OCI-LY1 (cell line): Measurements from ENCODE around the gene ANKHD1.

ENCODE experiments used
- H2AFZ ChIP-seq: fragments of 200-600 bp; sonication (generic), shearing (Covaris generic); 2 replicates; pipeline ENCODE4 v1.6.0; 2014; ENCODE audit warnings: antibody characterized with exemption, mild to moderate bottlenecking, low read length
- H3F3A ChIP-seq: fragments of 200-600 bp; sonication (generic), shearing (Covaris generic); 2 replicates; pipeline ENCODE4 v1.6.0; 2014; ENCODE audit warnings: mild to moderate bottlenecking, antibody characterized with exemption, low read length, moderate library complexity; ENCODE audit not compliant: insufficient read depth
- H3K27ac ChIP-seq: fragments of 200-600 bp; sonication (generic); 2 replicates; pipeline ENCODE4 v1.5.1; 2014; ENCODE audit warnings: low read length, mixed run types, mild to moderate bottlenecking, low read depth; ENCODE audit not compliant: poor library complexity, severe bottlenecking
- H3K27me3 ChIP-seq: fragments of 200-600 bp; sonication (generic); 2 replicates; pipeline ENCODE4 v1.6.0; 2014; ENCODE audit warnings: antibody characterized with exemption, mild to moderate bottlenecking, low read length, moderate library complexity; ENCODE audit not compliant: insufficient read depth
- H3K36me3 ChIP-seq: fragments of 200-600 bp; sonication (generic); 2 replicates; pipeline ENCODE4 v1.6.1; 2014; ENCODE audit warnings: mild to moderate bottlenecking, antibody characterized with exemption, low read length, moderate library complexity, mixed read lengths; ENCODE audit not compliant: insufficient read depth
- H3K4me1 ChIP-seq: fragments of 200-600 bp; sonication (generic); 2 replicates; pipeline ENCODE4 v1.5.1; 2014; ENCODE audit warnings: mild to moderate bottlenecking, low read length, moderate library complexity; ENCODE audit not compliant: insufficient read depth, severe bottlenecking
- H3K4me2 ChIP-seq: fragments of 200-600 bp; sonication (generic), shearing (Covaris generic); 2 replicates; pipeline ENCODE4 v1.6.1; 2014; ENCODE audit warnings: low read length
- H3K4me3 ChIP-seq: fragments of 200-600 bp; sonication (generic); 2 replicates; pipeline ENCODE4 v1.5.1; 2014; ENCODE audit warnings: low read length, low read depth, mild to moderate bottlenecking, mixed read lengths; ENCODE audit not compliant: poor library complexity, severe bottlenecking
- H3K79me2 ChIP-seq: fragments of 200-600 bp; shearing (Covaris generic); 2 replicates; pipeline ENCODE4 v1.6.1; 2016; ENCODE audit warnings: mixed run types, low read length, mixed read lengths; ENCODE audit not compliant: insufficient read depth
- H3K9ac ChIP-seq: fragments of 200-600 bp; sonication (generic), shearing (Covaris generic); 2 replicates; pipeline ENCODE4 v1.6.1; 2014; ENCODE audit warnings: mild to moderate bottlenecking, low read length, mixed read lengths
- H3K9me2 ChIP-seq: fragments of 200-600 bp; sonication (generic), shearing (Covaris generic); 2 replicates; pipeline ENCODE4 v1.6.1; 2014; ENCODE audit warnings: low read depth, mild to moderate bottlenecking, low read length, mixed read lengths
- H3K9me3 ChIP-seq: fragments of 200-600 bp; shearing (Covaris generic); 2 replicates; pipeline ENCODE4 v1.6.1; 2014; ENCODE audit warnings: low read length, mixed read lengths
- H4K20me1 ChIP-seq: fragments of 200-600 bp; sonication (generic), shearing (Covaris generic); 2 replicates; pipeline ENCODE4 v1.6.0; 2016; ENCODE audit warnings: mild to moderate bottlenecking, low read length; ENCODE audit not compliant: insufficient read depth
- EZH2 ChIP-seq: fragments of 200-600 bp; sonication (generic), shearing (Covaris generic); IDR thresholded peaks from 2 replicates; pipeline ENCODE4 v1.8.0; 2017; ENCODE audit warnings: borderline replicate concordance, mixed run types, mild to moderate bottlenecking, antibody characterized with exemption, low read length, moderate library complexity, mixed read lengths
- TF ChIP-seq, protein P1 (sequence below): fragments of 200-600 bp; sonication (generic), shearing (Covaris generic); IDR thresholded peaks from 2 replicates; pipeline ENCODE4 v1.5.1; 2017; ENCODE audit warnings: mild to moderate bottlenecking, antibody characterized with exemption, low read length, moderate library complexity, mixed read lengths

The ANKHD1 gene

DNA sequence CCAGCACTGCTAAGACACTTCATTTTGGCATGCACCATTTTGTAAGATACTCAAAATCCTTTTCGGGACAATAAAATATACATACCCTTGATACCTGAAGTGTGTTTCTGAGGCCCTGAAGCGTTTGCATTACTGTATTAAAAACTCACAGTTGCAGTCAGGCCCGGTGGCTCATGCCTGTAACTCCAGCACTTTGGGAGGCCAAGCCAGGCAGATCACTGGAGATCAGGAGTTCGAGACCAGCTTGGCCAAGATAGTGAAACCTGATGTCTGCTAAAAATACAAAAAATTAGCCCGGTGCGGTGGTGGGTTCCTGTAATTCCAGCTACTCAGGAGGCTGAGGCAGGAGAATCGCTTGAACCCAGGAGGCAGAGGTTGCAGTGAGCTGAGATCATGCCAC is 143.4 kb downstream of the ANKHD1 start:
- TF ChIP-seq, protein P1, sequence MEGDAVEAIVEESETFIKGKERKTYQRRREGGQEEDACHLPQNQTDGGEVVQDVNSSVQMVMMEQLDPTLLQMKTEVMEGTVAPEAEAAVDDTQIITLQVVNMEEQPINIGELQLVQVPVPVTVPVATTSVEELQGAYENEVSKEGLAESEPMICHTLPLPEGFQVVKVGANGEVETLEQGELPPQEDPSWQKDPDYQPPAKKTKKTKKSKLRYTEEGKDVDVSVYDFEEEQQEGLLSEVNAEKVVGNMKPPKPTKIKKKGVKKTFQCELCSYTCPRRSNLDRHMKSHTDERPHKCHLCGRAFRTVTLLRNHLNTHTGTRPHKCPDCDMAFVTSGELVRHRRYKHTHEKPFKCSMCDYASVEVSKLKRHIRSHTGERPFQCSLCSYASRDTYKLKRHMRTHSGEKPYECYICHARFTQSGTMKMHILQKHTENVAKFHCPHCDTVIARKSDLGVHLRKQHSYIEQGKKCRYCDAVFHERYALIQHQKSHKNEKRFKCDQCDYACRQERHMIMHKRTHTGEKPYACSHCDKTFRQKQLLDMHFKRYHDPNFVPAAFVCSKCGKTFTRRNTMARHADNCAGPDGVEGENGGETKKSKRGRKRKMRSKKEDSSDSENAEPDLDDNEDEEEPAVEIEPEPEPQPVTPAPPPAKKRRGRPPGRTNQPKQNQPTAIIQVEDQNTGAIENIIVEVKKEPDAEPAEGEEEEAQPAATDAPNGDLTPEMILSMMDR, result no peak
- Histone ChIP-seq H3K79me2 (no peaks in the 10 kb centered on the region), H3K4me2 (no peak overlapping the region), H3K9ac (no peak overlapping the region), H2AFZ (no peak overlapping the region), H3K27me3 (no peaks in the 10 kb centered on the region), H3K9me3 (no peaks in the 10 kb centered on the region), H4K20me1 (no peaks in the 10 kb centered on the region), H3K9me2 (no peaks in the 10 kb centered on the region), H3K27ac (no peak overlapping the region), H3K4me1 (peaks cover 24% of the 10 kb centered on the region), H3K4me3 (no peak overlapping the region), H3K36me3 (peaks cover 58% of the 10 kb centered on the region), H3F3A (no peaks in the 10 kb centered on the region)

GRCh38 chr5:140545606-140546005 is 144.0 kb downstream of the ANKHD1 start:
- no peak overlapping the region for H3K4me2 ChIP-seq
- no peak overlapping the region for H2AFZ ChIP-seq
- no peaks in the 10 kb centered on the region for H3F3A ChIP-seq
- no peaks in the 10 kb centered on the region for H3K9me3 ChIP-seq
- H3K79me2 ChIP-seq, result no peaks in the 10 kb centered on the region
- H3K36me3 ChIP-seq, result peaks cover 58% of the 10 kb centered on the region
- no peaks in the 10 kb centered on the region for H3K9me2 ChIP-seq
- H3K4me1 ChIP-seq, result peaks cover 24% of the 10 kb centered on the region
- no peaks in the 10 kb centered on the region for H4K20me1 ChIP-seq
- TF ChIP-seq, protein P1, result no peak
- H3K4me3 ChIP-seq, result no peak overlapping the region
- H3K9ac ChIP-seq, result no peak overlapping the region
- H3K27me3 ChIP-seq, result no peaks in the 10 kb centered on the region
- H3K27ac ChIP-seq, result no peak overlapping the region

GRCh38 chr5:140546851-140547507 is 145.3 kb downstream of the ANKHD1 start:
- no peaks in the 10 kb centered on the region for H3K9me3 ChIP-seq
- H3K4me3 ChIP-seq, result peak overlapping the region; percentile 61
- peaks cover 58% of the 10 kb centered on the region for H3K36me3 ChIP-seq
- no peaks in the 10 kb centered on the region for H3F3A ChIP-seq
- no peaks in the 10 kb centered on the region for H3K79me2 ChIP-seq
- no peaks in the 10 kb centered on the region for H4K20me1 ChIP-seq
- no peak for TF ChIP-seq EZH2
- TF ChIP-seq, protein P1, result no peak
- H3K4me2 ChIP-seq, result peak overlapping the region; percentile 81
- H2AFZ ChIP-seq, result no peak overlapping the region
- H3K9ac ChIP-seq, result peak overlapping the region; percentile 47; the same call in 1 of the 2 replicates
- no peaks in the 10 kb centered on the region for H3K27me3 ChIP-seq
- no peaks in the 10 kb centered on the region for H3K9me2 ChIP-seq
- H3K4me1 ChIP-seq, result peaks cover 24% of the 10 kb centered on the region
- H3K27ac ChIP-seq, result no peak overlapping the region
